HepG2 (cell line): Measurements from ENCODE around the gene FSHR. TPM values are rescaled to one million over a fixed set of nuclear protein-coding genes. Genes with fewer than 3 reads are reported as not detected.

Experiments
- ATAC-seq: fragments of 200-7000 bp; cut with Tn5 transposase; 3 replicates; pipeline ENCODE4 v1.9.1; 2020; ENCODE audit warnings: mild to moderate bottlenecking, moderate library complexity
- BruUV-seq: library from RNA; stranded (reverse); fragments of 400-500 nt; replicated peaks from 2 replicates; lab custom pipeline; 2021; lab: Mats Ljungman, UMichigan
- CTCF ChIA-PET: fragments of 300-600 bp; formaldehyde crosslinking; extraction: SDS; loops from one replicate; lab custom pipeline; 2021; ENCODE audit warnings: low total read pairs, inconsistent platforms, low intra/inter-chr PET ratio; lab: Yijun Ruan, JAX
- POLR2A ChIA-PET: fragments of 350-600 bp; sonication (Branson Sonifier 250); formaldehyde crosslinking; loops from one replicate; lab custom pipeline; 2020; ENCODE audit warnings: antibody characterized with exemption, inconsistent platforms; lab: Yijun Ruan, JAX
- DNase-seq: peaks from one replicate; pipeline ENCODE4 v3.0.0-alpha.2; 2015; ENCODE audit warnings: low spot score
- FAIRE-seq: peaks from 3 replicates; lab custom pipeline; 2011; peaks lifted over from hg19 to GRCh38; lab: Jason Lieb, UNC
- H2AFZ ChIP-seq: one replicate; pipeline ENCODE4 v1.6.1; 2011; ENCODE audit warnings: low read length, inconsistent platforms
- H3K27ac ChIP-seq: fragments of 300-600 bp; 3 replicates; pipeline ENCODE4 v1.8.0; 2011; ENCODE audit warnings: mixed run types, mild to moderate bottlenecking, mixed read lengths, low read length, inconsistent platforms; ENCODE audit not compliant: insufficient read depth; ENCODE audit errors: extremely low read length
- H3K27me3 ChIP-seq, 2 experiments: fragments of 200-600 bp in 1 of 2; 2 replicates in 1 of 2; 3 replicates in 1 of 2; pipeline versions ENCODE4 v1.6.0 to v1.8.0; 2011; ENCODE audit warnings: low read length in 2 of 2, mild to moderate bottlenecking in 2 of 2, moderate library complexity in 2 of 2, inconsistent platforms in 1 of 2; ENCODE audit not compliant: insufficient read depth in 2 of 2, control insufficient read depth in 1 of 2
- H3K36me3 ChIP-seq, 2 experiments: fragments of 200-600 bp in 1 of 2; replicated peaks in 1 of 2; 2 replicates in 1 of 2; 3 replicates in 1 of 2; pipeline versions ENCODE4 v1.5.1 to v1.8.0; 2011; ENCODE audit warnings: low read length in 2 of 2, inconsistent platforms in 1 of 2; ENCODE audit not compliant: insufficient read depth in 2 of 2, control insufficient read depth in 1 of 2
- H3K4me1 ChIP-seq: 2 replicates; pipeline ENCODE4 v1.5.1; 2012; ENCODE audit warnings: low read length, inconsistent platforms; ENCODE audit not compliant: insufficient read depth
- H3K4me2 ChIP-seq: 2 replicates; pipeline ENCODE4 v1.6.0; 2011; ENCODE audit warnings: low read depth, low read length, inconsistent platforms
- H3K4me3 ChIP-seq, 3 experiments: fragments of 200-600 bp in 1 of 3; sonication (generic), shearing (Covaris generic) in 1 of 3; replicated peaks in 1 of 3; 2 replicates each; pipeline ENCODE4 v1.5.1; 2011 to 2016; ENCODE audit warnings: low read length in 3 of 3, inconsistent platforms in 2 of 3, low read depth in 2 of 3, mild to moderate bottlenecking in 2 of 3, control low read depth in 1 of 3, mixed read lengths in 1 of 3; ENCODE audit not compliant: insufficient read depth in 1 of 3
- H3K79me2 ChIP-seq: one replicate; pipeline ENCODE4 v1.6.1; 2011; ENCODE audit warnings: low read length, inconsistent platforms; ENCODE audit not compliant: insufficient read depth
- H3K9ac ChIP-seq: 2 replicates; pipeline ENCODE4 v1.6.0; 2011; ENCODE audit warnings: mild to moderate bottlenecking, low read depth, low read length, inconsistent platforms; ENCODE audit not compliant: insufficient read depth
- H3K9me3 ChIP-seq: 2 replicates; pipeline ENCODE4 v1.5.1; 2012; ENCODE audit warnings: mild to moderate bottlenecking, low read length
- H4K20me1 ChIP-seq: 2 replicates; pipeline ENCODE4 v1.6.0; 2011; ENCODE audit warnings: inconsistent platforms, mild to moderate bottlenecking, low read length, moderate library complexity; ENCODE audit not compliant: insufficient read depth
- GABPB1 ChIP-seq: IDR thresholded peaks from 2 replicates; pipeline ENCODE4 v1.6.1; 2016; ENCODE audit warnings: mild to moderate bottlenecking, missing genetic modification reagents, moderate library complexity, missing compliant biosample characterization
- HIC2 ChIP-seq: sonication (generic); formaldehyde crosslinking; IDR thresholded peaks from 2 replicates; pipeline ENCODE4 v1.9.0; 2022; ENCODE audit warnings: low read depth, missing genetic modification reagents
- HMG20A ChIP-seq: IDR thresholded peaks from 2 replicates; pipeline ENCODE4 v1.6.1; 2016; ENCODE audit warnings: borderline replicate concordance
- NFRKB ChIP-seq: fragments of 450-650 bp; IDR thresholded peaks from 2 replicates; pipeline ENCODE4 v1.6.1; 2017
- POLR2AphosphoS2 ChIP-seq: IDR thresholded peaks from 2 replicates; pipeline ENCODE4 v1.6.1; 2011; ENCODE audit warnings: low read depth, low read length, improper control_type of control experiment
- SCMH1 ChIP-seq: sonication (generic); formaldehyde crosslinking; IDR thresholded peaks from 2 replicates; pipeline ENCODE4 v1.9.0; 2021; ENCODE audit warnings: missing genetic modification reagents, mild to moderate bottlenecking, borderline replicate concordance
- SRSF9 ChIP-seq: fragments of 200-400 bp; formaldehyde crosslinking; IDR thresholded peaks from 2 replicates; pipeline ENCODE4 v1.6.1; 2018; ENCODE audit warnings: borderline replicate concordance, mild to moderate bottlenecking, low read depth, low read length; ENCODE audit not compliant: insufficient read depth, poor library complexity, severe bottlenecking
- TAF1 ChIP-seq: sonication (generic); formaldehyde crosslinking; IDR thresholded peaks from 2 replicates; pipeline ENCODE4 v1.4.0; 2020; ENCODE audit warnings: missing genetic modification reagents
- TBL1XR1 ChIP-seq: fragments of 150-350 bp; IDR thresholded peaks from 2 replicates; pipeline ENCODE4 v1.6.1; 2014; ENCODE audit warnings: borderline replicate concordance, low read length; ENCODE audit not compliant: partially characterized antibody
- TP53 ChIP-seq: sonication (generic); formaldehyde crosslinking; conservative IDR thresholded peaks from 2 replicates; pipeline ENCODE4 v1.4.0; 2020; ENCODE audit warnings: missing genetic modification reagents
- ZBTB20 ChIP-seq: sonication (generic); formaldehyde crosslinking; IDR thresholded peaks from 2 replicates; pipeline ENCODE4 v1.8.1; 2023; ENCODE audit warnings: missing genetic modification reagents, low read depth, mild to moderate bottlenecking, borderline replicate concordance
- ZNF501 ChIP-seq: sonication (generic); formaldehyde crosslinking; IDR thresholded peaks from 2 replicates; pipeline ENCODE4 v1.5.1; 2020; ENCODE audit warnings: mild to moderate bottlenecking, moderate library complexity, missing genetic modification reagents
- ZNF564 ChIP-seq: sonication (generic); formaldehyde crosslinking; IDR thresholded peaks from 2 replicates; pipeline ENCODE4 v1.8.1; 2023; ENCODE audit warnings: mild to moderate bottlenecking, missing genetic modification reagents
- WGBS: methylation state at CpG from one replicate; pipeline ENCODE4 v1.1.6; 2017; ENCODE audit warnings: low lambda C conversion rate; 5-methylcytosine and 5-hydroxymethylcytosine counted together
- in situ Hi-C: cut with HindIII; loops from 2 replicates; pipeline ENCODE4 v1.10.0; 2017; ENCODE audit warnings: low pct_unique_long_range_greater_than_20kb; ENCODE audit not compliant: extremely low pct_ligation_motif_present
- intact Hi-C: fragments of 100-400 bp; cut with micrococcal nuclease; formaldehyde crosslinking; loops from one replicate; pipeline ENCODE4 v1.10.0; 2022; ENCODE audit not compliant: unreplicated experiment
- polyA plus RNA-seq, 8 experiments: library from polyadenylated mRNA; depleted of rRNA in 3 of 8; stranded (reverse) in 7 of 8; unstranded in 1 of 8; fragments of >200 nt; fragmentation: Illumina TruSeq in 4 of 8; extraction: Trizol in 4 of 8; gene quantifications; 2 replicates each; pipeline versions ENCODE4 v1.2.1 to v1.2.3, GENCODE V29; 2011 to 2016; ENCODE audit warnings: low read depth in 4 of 8, missing spikeins in 1 of 8, mixed read lengths in 1 of 8; ENCODE audit not compliant: insufficient read depth in 1 of 8
- total RNA-seq, 5 experiments: library from RNA; depleted of rRNA; stranded (reverse); fragments of >200 nt; fragmentation: Illumina TruSeq; extraction: Trizol; gene quantifications; 2 replicates each; pipeline ENCODE4 v1.2.3, GENCODE V29; 2016; ENCODE audit warnings: low read depth in 1 of 5
- TF ChIP-seq, protein P1 (sequence below): IDR thresholded peaks from 2 replicates; pipeline ENCODE4 v1.6.1; 2016; ENCODE audit warnings: missing compliant biosample characterization, missing genetic modification reagents, borderline replicate concordance
- TF ChIP-seq, protein P2 (sequence below): sonication (generic); formaldehyde crosslinking; IDR thresholded peaks from 2 replicates; pipeline ENCODE4 v1.4.0; 2020; ENCODE audit warnings: missing genetic modification reagents

FSHR gene
- total and polyA plus RNA-seq, 2 of the 13 experiments (the other 11 are each of a cell fraction or from before 2014, with no cell fraction given): not detected

DNA sequence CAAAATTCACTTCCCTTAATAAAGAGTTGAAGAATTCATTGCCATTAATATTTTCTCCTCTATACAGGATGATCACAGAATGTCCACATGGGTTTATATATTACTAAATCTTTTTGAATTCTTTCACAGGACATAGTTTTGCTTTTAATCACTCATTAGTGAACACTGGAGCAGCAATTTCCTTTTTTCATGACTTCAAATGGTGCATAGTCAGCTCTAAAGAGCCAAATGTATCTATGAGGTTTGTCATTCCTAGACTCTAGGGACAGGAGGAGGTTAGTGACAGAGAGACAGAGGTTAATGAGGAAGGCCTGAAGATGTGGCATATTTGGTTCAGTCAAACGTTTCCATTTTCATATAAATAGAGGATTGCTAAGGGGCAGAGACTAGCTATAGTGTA is 111.8 kb downstream of the FSHR start:
- intact Hi-C loops (no loop called here), in situ Hi-C loops (no loop called here)
- POLR2A ChIA-PET: no interaction called here
- Histone ChIP-seq H3K9me3 (no peaks in the 10 kb centered on the region), H3K4me1 (no peaks in the 10 kb centered on the region), H3K27ac (no peak overlapping the region), H3K79me2 (no peaks in the 10 kb centered on the region), H3K4me3 (no peak overlapping the region), H3K36me3 (no peaks in the 10 kb centered on the region), H3K4me2 (no peak overlapping the region), H4K20me1 (no peaks in the 10 kb centered on the region), H3K27me3 (no peaks in the 10 kb centered on the region), H3K9ac (no peak overlapping the region), H2AFZ (no peak overlapping the region)
- DNase-seq (no peak), FAIRE-seq (no peak), ATAC-seq (no peak)
- TF ChIP-seq, protein P1, sequence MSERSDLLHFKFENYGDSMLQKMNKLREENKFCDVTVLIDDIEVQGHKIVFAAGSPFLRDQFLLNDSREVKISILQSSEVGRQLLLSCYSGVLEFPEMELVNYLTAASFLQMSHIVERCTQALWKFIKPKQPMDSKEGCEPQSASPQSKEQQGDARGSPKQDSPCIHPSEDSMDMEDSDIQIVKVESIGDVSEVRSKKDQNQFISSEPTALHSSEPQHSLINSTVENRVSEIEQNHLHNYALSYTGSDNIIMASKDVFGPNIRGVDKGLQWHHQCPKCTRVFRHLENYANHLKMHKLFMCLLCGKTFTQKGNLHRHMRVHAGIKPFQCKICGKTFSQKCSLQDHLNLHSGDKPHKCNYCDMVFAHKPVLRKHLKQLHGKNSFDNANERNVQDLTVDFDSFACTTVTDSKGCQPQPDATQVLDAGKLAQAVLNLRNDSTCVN (CRISPR knock-in tag): no peak
- no peak for TF ChIP-seq TAF1 (CRISPR knock-in tag)
- TF ChIP-seq ZNF501 (CRISPR knock-in tag): no peak
- TF ChIP-seq TP53 (CRISPR knock-in tag): no peak
- no peak for TF ChIP-seq ZBTB20 (CRISPR knock-in tag)
- no peak for TF ChIP-seq HMG20A (CRISPR knock-in tag)
- no peak for TF ChIP-seq SRSF9
- no peak for TF ChIP-seq SCMH1 (CRISPR knock-in tag)
- no peak for TF ChIP-seq GABPB1 (CRISPR knock-in tag)
- no peak for TF ChIP-seq ZNF564
- TF ChIP-seq POLR2AphosphoS2: no peak
- no peak for TF ChIP-seq TBL1XR1
- no peak for TF ChIP-seq NFRKB
- TF ChIP-seq, protein P2, sequence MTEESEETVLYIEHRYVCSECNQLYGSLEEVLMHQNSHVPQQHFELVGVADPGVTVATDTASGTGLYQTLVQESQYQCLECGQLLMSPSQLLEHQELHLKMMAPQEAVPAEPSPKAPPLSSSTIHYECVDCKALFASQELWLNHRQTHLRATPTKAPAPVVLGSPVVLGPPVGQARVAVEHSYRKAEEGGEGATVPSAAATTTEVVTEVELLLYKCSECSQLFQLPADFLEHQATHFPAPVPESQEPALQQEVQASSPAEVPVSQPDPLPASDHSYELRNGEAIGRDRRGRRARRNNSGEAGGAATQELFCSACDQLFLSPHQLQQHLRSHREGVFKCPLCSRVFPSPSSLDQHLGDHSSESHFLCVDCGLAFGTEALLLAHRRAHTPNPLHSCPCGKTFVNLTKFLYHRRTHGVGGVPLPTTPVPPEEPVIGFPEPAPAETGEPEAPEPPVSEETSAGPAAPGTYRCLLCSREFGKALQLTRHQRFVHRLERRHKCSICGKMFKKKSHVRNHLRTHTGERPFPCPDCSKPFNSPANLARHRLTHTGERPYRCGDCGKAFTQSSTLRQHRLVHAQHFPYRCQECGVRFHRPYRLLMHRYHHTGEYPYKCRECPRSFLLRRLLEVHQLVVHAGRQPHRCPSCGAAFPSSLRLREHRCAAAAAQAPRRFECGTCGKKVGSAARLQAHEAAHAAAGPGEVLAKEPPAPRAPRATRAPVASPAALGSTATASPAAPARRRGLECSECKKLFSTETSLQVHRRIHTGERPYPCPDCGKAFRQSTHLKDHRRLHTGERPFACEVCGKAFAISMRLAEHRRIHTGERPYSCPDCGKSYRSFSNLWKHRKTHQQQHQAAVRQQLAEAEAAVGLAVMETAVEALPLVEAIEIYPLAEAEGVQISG (CRISPR knock-in tag): no peak
- no peak for TF ChIP-seq HIC2 (CRISPR knock-in tag)
- WGBS: 0% methylated on average over 1 of the region's 1 CpG
- BruUV-seq: no TSS peak
- CTCF ChIA-PET: no interaction called here
